Measurements from ENCODE around the gene CCK. TPM values are rescaled to one million over a fixed set of nuclear protein-coding genes. Genes with fewer than 3 reads are reported as not detected.

CCK gene
- total RNA-seq, 1 donor from 2014 or later = 0.48 TPM

GRCh38 chr3:42226470-42227425, 39.2 kb downstream of the CCK start:
- no peak for DNase-seq (ENCODE audit: low spot score)

GRCh38 chr3:42225486-42226363, 40.3 kb downstream of the CCK start:
- no peak for DNase-seq (ENCODE audit: low spot score)

- DNase-seq (ENCODE audit: low spot score) = no peak
Observed at GRCh38 chr3:42224658-42225421, 41.1 kb downstream of the CCK start.

GRCh38 chr3:42224178-42224577, 41.8 kb downstream of the CCK start:
- no peak for DNase-seq (ENCODE audit: low spot score)

GRCh38 chr3:42222942-42223693, 42.9 kb downstream of the CCK start:
- DNase-seq (ENCODE audit: low spot score) = no peak

GRCh38 chr3:42220436-42221121, 45.4 kb downstream of the CCK start:
- no peak for DNase-seq (ENCODE audit: low spot score)

- no peak for DNase-seq (ENCODE audit: low spot score)
Observed at GRCh38 chr3:42216931-42217333, 49.1 kb downstream of the CCK start.

GRCh38 chr3:42216302-42216701, 49.7 kb downstream of the CCK start:
- DNase-seq (ENCODE audit: low spot score) = no peak

GRCh38 chr3:42214565-42215283, 51.3 kb downstream of the CCK start:
- DNase-seq (ENCODE audit: low spot score) = no peak

GRCh38 chr3:42214064-42214463, 51.9 kb downstream of the CCK start:
- no peak for DNase-seq (ENCODE audit: low spot score)

- DNase-seq (ENCODE audit: low spot score) = no peak
Observed at GRCh38 chr3:42213417-42213816, 52.6 kb downstream of the CCK start.

GRCh38 chr3:42210726-42211125, 55.3 kb downstream of the CCK start:
- peak; percentile 9 for DNase-seq (ENCODE audit: low spot score)

GRCh38 chr3:42209917-42210316, 56.1 kb downstream of the CCK start:
- no peak for DNase-seq (ENCODE audit: low spot score)

Other genes with a start within 250 kb of the CCK start
- gene TRAK1, start 174.8 kb downstream of the CCK start, total RNA-seq = 38.3 TPM
- gene LYZL4, start 144.4 kb upstream of the CCK start, total RNA-seq = not detected
- 2.4 TPM for gene VIPR1, start 236.5 kb upstream of the CCK start, total RNA-seq